Uterus (tissue), 4 donors: ENCODE measurements around the gene SLC22A17. TPM values are rescaled to one million over a fixed set of nuclear protein-coding genes. Genes with fewer than 3 reads are reported as not detected.

Experiments used
- DNase-seq, 2 donors: peaks; one replicate each; pipeline ENCODE4 v3.0.0-alpha.2; 2019 to 2020
- H3K27ac ChIP-seq, 2 donors: fragments of 200-600 bp; sonication (generic); 1 replicate in 1 of 2; 2 replicates in 1 of 2; pipeline ENCODE4 v1.5.1; 2016 to 2018
- H3K27me3 ChIP-seq, 2 donors: fragments of 200-600 bp; sonication (generic); one replicate each; pipeline ENCODE4 v1.5.1; 2018 to 2019; ENCODE audit warnings: control low read depth in 1 of 2
- H3K36me3 ChIP-seq, 2 donors: fragments of 200-600 bp; sonication (generic); one replicate each; pipeline ENCODE4 v1.5.1; 2019; ENCODE audit warnings: control low read depth in 1 of 2
- H3K4me1 ChIP-seq, 2 donors: fragments of 200-600 bp; sonication (generic); one replicate each; pipeline ENCODE4 v1.5.1; 2018 to 2019; ENCODE audit warnings: control low read depth in 1 of 2
- H3K4me3 ChIP-seq, 2 donors: fragments of 200-600 bp; sonication (generic); 1 replicate in 1 of 2; 2 replicates in 1 of 2; pipeline ENCODE4 v1.5.1; 2018 to 2019; ENCODE audit warnings: mild to moderate bottlenecking in 1 of 2
- H3K9me3 ChIP-seq, 2 donors: fragments of 200-600 bp; sonication (generic); one replicate each; pipeline ENCODE4 v1.5.1; 2019; ENCODE audit warnings: control low read depth in 1 of 2
- POLR2A ChIP-seq, 2 donors: fragments of 450-650 bp; IDR thresholded peaks; one replicate each; pipeline ENCODE4 v1.6.1; 2016; ENCODE audit warnings: antibody characterized with exemption in 2 of 2, mild to moderate bottlenecking in 1 of 2, moderate library complexity in 1 of 2
- intact Hi-C: fragments of 100-400 bp; cut with DNase I; formaldehyde crosslinking; loops from one replicate; pipeline ENCODE4 v1.15.1; 2023; ENCODE audit warnings: low total_unique reads
- total RNA-seq, 4 donors: library from RNA; depleted of rRNA in 3 of 4; stranded (reverse); fragments of >200 nt in 3 of 4; gene quantifications; one replicate each; pipeline versions ENCODE4 v1.1.0 to v1.2.4, GENCODE V29; 2014 to 2023
- TF ChIP-seq, protein P1 (sequence below), 4 experiments: fragments of 200-600 bp in 2 of 4; fragments of 450-650 bp in 2 of 4; sonication (generic) in 2 of 4; IDR thresholded peaks; one replicate each; pipeline ENCODE4 v1.5.1; 2016 to 2019; ENCODE audit warnings: antibody characterized with exemption in 4 of 4, mild to moderate bottlenecking in 2 of 4, moderate library complexity in 1 of 4
- donor health status: DM: yes; HTN: yes; CAD: no.

The SLC22A17 gene
- total RNA-seq, 4 donors from 2014 or later: 30.6 to 49.4 (median 41.7) TPM

DNA sequence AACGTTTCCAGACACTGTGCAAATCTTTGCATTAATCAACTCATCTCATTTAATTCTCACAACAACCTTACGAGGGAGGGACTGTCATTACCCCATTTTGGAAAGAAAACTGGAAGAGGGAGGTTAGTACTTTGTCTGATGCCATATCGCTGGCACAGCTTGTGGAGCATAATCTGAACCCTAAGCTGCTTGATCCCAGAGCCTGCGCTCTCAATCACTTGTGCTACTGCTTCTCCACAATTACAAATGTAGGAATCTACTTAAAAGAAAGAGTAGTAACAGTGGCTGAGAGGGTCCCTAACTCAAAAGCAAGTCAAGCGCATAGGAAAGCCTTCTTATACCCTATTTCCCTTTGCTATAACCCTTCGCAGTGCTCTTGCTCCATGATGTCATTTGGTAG, 9.1 kb upstream of the SLC22A17 start:
- no peak for DNase-seq
- Histone ChIP-seq H3K9me3 (no peaks in the 10 kb centered on the region), H3K36me3 (no peaks in the 10 kb centered on the region), H3K27me3 (no peaks in the 10 kb centered on the region), H3K27ac (peak overlapping the region in 1 of 2 donors; percentile 21), H3K4me3 (no peak overlapping the region), H3K4me1 (peaks cover 0 to 7% of the 10 kb centered on the region in 2 donors)
- intact Hi-C loops: no loop called here
- TF ChIP-seq, protein P1, sequence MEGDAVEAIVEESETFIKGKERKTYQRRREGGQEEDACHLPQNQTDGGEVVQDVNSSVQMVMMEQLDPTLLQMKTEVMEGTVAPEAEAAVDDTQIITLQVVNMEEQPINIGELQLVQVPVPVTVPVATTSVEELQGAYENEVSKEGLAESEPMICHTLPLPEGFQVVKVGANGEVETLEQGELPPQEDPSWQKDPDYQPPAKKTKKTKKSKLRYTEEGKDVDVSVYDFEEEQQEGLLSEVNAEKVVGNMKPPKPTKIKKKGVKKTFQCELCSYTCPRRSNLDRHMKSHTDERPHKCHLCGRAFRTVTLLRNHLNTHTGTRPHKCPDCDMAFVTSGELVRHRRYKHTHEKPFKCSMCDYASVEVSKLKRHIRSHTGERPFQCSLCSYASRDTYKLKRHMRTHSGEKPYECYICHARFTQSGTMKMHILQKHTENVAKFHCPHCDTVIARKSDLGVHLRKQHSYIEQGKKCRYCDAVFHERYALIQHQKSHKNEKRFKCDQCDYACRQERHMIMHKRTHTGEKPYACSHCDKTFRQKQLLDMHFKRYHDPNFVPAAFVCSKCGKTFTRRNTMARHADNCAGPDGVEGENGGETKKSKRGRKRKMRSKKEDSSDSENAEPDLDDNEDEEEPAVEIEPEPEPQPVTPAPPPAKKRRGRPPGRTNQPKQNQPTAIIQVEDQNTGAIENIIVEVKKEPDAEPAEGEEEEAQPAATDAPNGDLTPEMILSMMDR (IDR thresholded peaks at IDR 0.05): no peak
- no peak for TF ChIP-seq POLR2A (IDR thresholded peaks at IDR 0.05)

DNA sequence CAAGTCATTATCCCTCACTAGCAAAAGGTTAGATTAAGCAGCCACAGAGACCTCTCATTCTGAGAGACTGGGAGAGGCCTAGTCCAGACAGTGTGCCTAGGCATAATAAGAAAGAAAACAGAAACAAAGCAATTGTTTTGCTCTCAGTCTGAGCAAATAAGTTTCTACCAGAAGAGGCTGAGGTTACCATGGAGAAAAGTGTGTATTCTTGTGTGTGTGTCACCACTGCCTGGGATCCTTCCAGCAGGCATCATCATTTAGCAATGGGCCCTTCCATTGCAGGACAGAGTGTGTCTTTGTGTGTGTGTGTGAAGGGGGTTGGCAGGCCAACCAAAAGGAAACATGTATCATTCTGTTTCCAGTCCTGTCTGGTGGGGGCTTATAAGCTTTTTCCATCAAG, 8.6 kb upstream of the SLC22A17 start:
- Histone ChIP-seq H3K4me1 (peaks cover 0 to 7% of the 10 kb centered on the region in 2 donors), H3K27ac (peak overlapping the region in 1 of 2 donors; percentile 21), H3K36me3 (no peaks in the 10 kb centered on the region), H3K9me3 (no peaks in the 10 kb centered on the region), H3K27me3 (no peaks in the 10 kb centered on the region), H3K4me3 (no peak overlapping the region)
- DNase-seq: no peak
- TF ChIP-seq, protein P1 (IDR thresholded peaks at IDR 0.05): no peak
- TF ChIP-seq POLR2A (IDR thresholded peaks at IDR 0.05): no peak
- intact Hi-C loops: no loop called here

DNA sequence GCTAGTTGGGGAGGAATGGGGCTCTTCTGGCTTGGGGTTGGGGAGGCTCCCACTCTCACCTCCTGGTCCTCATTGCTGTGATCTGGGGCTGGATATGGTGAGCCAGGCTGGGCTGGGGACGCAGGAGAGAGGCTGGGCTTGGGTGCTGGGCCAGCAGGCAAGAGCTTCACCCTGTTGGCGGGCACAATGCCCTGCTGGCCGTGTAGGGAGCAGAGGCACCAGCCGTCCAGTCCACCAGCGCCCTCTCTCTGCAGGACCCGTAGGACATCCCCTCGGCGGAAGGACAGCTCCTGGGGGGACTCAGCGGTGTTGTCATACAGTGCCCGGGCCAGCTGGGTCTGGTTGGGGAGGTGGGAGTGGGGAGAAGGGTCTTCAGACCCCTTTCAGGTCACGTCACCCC, 7.8 kb upstream of the SLC22A17 start:
- Histone ChIP-seq H3K4me3 (no peak overlapping the region), H3K4me1 (peaks cover 0 to 7% of the 10 kb centered on the region in 2 donors), H3K27ac (peak overlapping the region in 1 of 2 donors; percentile 31), H3K27me3 (no peaks in the 10 kb centered on the region), H3K9me3 (no peaks in the 10 kb centered on the region), H3K36me3 (no peaks in the 10 kb centered on the region)
- DNase-seq: no peak
- TF ChIP-seq POLR2A (IDR thresholded peaks at IDR 0.05): no peak
- TF ChIP-seq, protein P1 (IDR thresholded peaks at IDR 0.05): no peak
- intact Hi-C loops: no loop called here

DNA sequence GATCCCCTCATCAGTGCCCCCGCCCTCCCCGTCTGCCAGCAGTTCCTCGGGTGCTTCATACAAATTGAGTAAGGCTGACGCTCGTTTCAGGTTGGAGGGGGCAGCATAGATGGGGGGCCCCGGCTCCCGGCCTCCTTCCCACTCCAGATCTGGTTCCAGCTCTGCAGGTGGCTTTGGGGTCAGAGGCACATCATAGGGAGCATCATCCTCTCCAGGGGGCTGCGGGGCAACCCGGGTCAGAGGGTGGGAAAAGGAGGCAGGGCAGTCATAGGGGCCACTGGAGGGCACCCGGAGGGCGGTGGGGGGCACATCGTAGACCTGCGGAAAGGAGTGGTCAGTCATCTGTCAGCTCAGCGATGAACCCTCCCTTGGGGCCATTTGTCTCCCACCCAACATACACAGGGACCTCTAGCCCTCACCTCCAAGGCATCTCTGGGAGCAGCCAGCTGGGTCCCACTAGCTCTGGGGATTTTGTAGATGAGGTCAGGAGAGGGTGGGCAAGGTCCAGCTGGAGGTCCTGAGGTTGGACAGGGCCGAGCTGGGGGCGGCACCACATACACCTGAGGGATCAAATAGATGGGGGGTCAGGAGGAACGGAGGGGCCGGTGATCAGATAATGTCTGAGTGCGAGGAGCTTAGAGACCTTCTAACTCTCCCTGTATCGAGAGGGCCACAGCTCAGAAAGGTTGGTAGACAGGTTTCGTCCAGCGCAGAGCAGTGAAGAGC, 7.2 kb upstream of the SLC22A17 start:
- H3K4me1 ChIP-seq: peaks cover 0 to 7% of the 10 kb centered on the region in 2 donors
- no peaks in the 10 kb centered on the region for H3K27me3 ChIP-seq
- H3K27ac ChIP-seq: peak overlapping the region in 1 of 2 donors; percentile 31
- intact Hi-C loops: no loop called here
- H3K9me3 ChIP-seq: no peaks in the 10 kb centered on the region
- no peak for DNase-seq
- H3K36me3 ChIP-seq: no peaks in the 10 kb centered on the region
- TF ChIP-seq POLR2A (IDR thresholded peaks at IDR 0.05): no peak
- TF ChIP-seq, protein P1 (IDR thresholded peaks at IDR 0.05): no peak
- no peak overlapping the region for H3K4me3 ChIP-seq

DNA sequence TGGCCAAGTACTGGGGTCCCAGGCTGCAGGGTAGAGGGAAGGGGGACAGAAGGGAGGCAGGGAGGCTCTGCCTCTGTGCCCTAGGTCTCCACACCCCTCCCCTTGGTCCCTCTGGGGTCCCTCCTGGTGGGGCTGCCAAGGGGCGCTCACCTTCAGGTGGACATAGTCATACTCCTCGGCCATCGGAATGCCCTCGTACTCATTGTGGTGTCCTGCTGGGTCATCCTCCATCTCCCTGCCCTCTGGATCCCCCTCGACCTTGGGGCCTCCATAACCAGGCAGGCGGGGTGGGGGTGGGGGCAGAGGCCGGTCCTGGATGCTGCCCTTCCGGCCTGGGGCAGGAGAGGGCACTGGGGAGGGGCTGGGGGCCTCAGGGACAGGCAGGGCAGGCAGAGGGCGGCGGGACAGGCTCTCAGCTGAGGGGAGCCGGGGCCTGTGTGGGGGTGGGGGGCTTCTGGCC, 6.5 kb upstream of the SLC22A17 start:
- no peak overlapping the region for H3K27ac ChIP-seq
- no peak for DNase-seq
- intact Hi-C loops: no loop called here
- H3K4me1 ChIP-seq: peaks cover 0 to 7% of the 10 kb centered on the region in 2 donors
- H3K27me3 ChIP-seq: no peaks in the 10 kb centered on the region
- no peak overlapping the region for H3K4me3 ChIP-seq
- H3K9me3 ChIP-seq: no peaks in the 10 kb centered on the region
- TF ChIP-seq, protein P1 (IDR thresholded peaks at IDR 0.05): no peak
- TF ChIP-seq POLR2A (IDR thresholded peaks at IDR 0.05): no peak
- no peaks in the 10 kb centered on the region for H3K36me3 ChIP-seq
